ENCODE measurements around the gene DEPDC5. TPM values are rescaled to one million over a fixed set of nuclear protein-coding genes. Genes with fewer than 3 reads are reported as not detected.

The DEPDC5 gene
- total RNA-seq, 4 donors from 2014 or later: 6.6 to 12.2 (median 10.4) TPM

- no peak for ATAC-seq
- Histone ChIP-seq H3K4me1 (peaks cover 8 to 9% of the 10 kb centered on the region in 2 donors), H3K4me3 (no peak overlapping the region), H3K9me3 (no peaks in the 10 kb centered on the region), H3K27ac (no peak overlapping the region), H3K27me3 (no peaks in the 10 kb centered on the region), H3K36me3 (peaks cover 0 to 34% of the 10 kb centered on the region in 2 donors)
- in situ Hi-C loops (cut with MboI; ENCODE audit: low sequenced_read_pairs in 4 of 4) (loop anchor here in 1 of 4 donors (10.0 kb wide), 1 partner anchor 62 kb away; no protein-coding TSS in a partner anchor), intact Hi-C loops (cut with DNase I; ENCODE audit: low total_unique reads) (no loop called here)
- DNase-seq: no peak
- TF ChIP-seq POLR2A (IDR thresholded peaks at IDR 0.05): no peak
- TF ChIP-seq CTCF (IDR thresholded peaks at IDR 0.05 in 4 of 5, conservative IDR thresholded peaks at IDR 0.05 in 1 of 5): no peak
Observed at GRCh38 chr22:31852691-31853421, 99.0 kb downstream of the DEPDC5 start.

GRCh38 chr22:31853736-31854495 lies 100.1 kb downstream of the DEPDC5 start:
- Histone ChIP-seq H3K4me1 (peaks cover 8 to 9% of the 10 kb centered on the region in 2 donors), H3K36me3 (peaks cover 0 to 30% of the 10 kb centered on the region in 2 donors), H3K4me3 (no peak overlapping the region), H3K27ac (no peak overlapping the region), H3K27me3 (no peaks in the 10 kb centered on the region), H3K9me3 (no peaks in the 10 kb centered on the region)
- intact Hi-C loops (cut with DNase I; ENCODE audit: low total_unique reads): no loop called here
- no peak for ATAC-seq
- in situ Hi-C loops (cut with MboI; ENCODE audit: low sequenced_read_pairs in 4 of 4): loop anchor here in 1 of 4 donors (10.0 kb wide), 1 partner anchor 61 kb away; no protein-coding TSS in a partner anchor
- TF ChIP-seq CTCF (IDR thresholded peaks at IDR 0.05 in 4 of 5, conservative IDR thresholded peaks at IDR 0.05 in 1 of 5): no peak
- TF ChIP-seq POLR2A (IDR thresholded peaks at IDR 0.05): no peak
- DNase-seq: no peak

GRCh38 chr22:31857247-31857646 lies 103.4 kb downstream of the DEPDC5 start:
- no peak for TF ChIP-seq CTCF (IDR thresholded peaks at IDR 0.05 in 4 of 5, conservative IDR thresholded peaks at IDR 0.05 in 1 of 5)
- TF ChIP-seq POLR2A (IDR thresholded peaks at IDR 0.05): no peak
- H3K4me3 ChIP-seq: no peak overlapping the region
- H3K36me3 ChIP-seq: peaks cover 0 to 37% of the 10 kb centered on the region in 2 donors
- no peak for DNase-seq
- ATAC-seq: no peak
- intact Hi-C loops (cut with DNase I; ENCODE audit: low total_unique reads) (no loop called here), in situ Hi-C loops (cut with MboI; ENCODE audit: low sequenced_read_pairs in 4 of 4) (loop anchor here in 1 of 4 donors (10.0 kb wide), 1 partner anchor 58 kb away; no protein-coding TSS in a partner anchor)
- H3K4me1 ChIP-seq: no peaks in the 10 kb centered on the region
- H3K27me3 ChIP-seq: no peaks in the 10 kb centered on the region
- no peaks in the 10 kb centered on the region for H3K9me3 ChIP-seq
- H3K27ac ChIP-seq: no peak overlapping the region

GRCh38 chr22:31861226-31861840 lies 107.5 kb downstream of the DEPDC5 start:
- H3K4me3 ChIP-seq: no peak overlapping the region
- peaks cover 0 to 30% of the 10 kb centered on the region in 2 donors for H3K36me3 ChIP-seq
- intact Hi-C loops (cut with DNase I; ENCODE audit: low total_unique reads) (no loop called here), in situ Hi-C loops (cut with MboI; ENCODE audit: low sequenced_read_pairs in 4 of 4) (no loop called here)
- no peaks in the 10 kb centered on the region for H3K27me3 ChIP-seq
- H3K4me1 ChIP-seq: no peaks in the 10 kb centered on the region
- DNase-seq (no peak), ATAC-seq (no peak)
- H3K27ac ChIP-seq: no peak overlapping the region
- TF ChIP-seq POLR2A (IDR thresholded peaks at IDR 0.05) (no peak), CTCF (IDR thresholded peaks at IDR 0.05 in 4 of 5, conservative IDR thresholded peaks at IDR 0.05 in 1 of 5) (no peak)
- no peaks in the 10 kb centered on the region for H3K9me3 ChIP-seq

All from gastrocnemius medialis (tissue), 4 donors.